ENCODE results near the gene ADAMTS7. TPM values are rescaled to one million over a fixed set of nuclear protein-coding genes. Genes with fewer than 3 reads are reported as not detected.
"Not testable (repeated sequence)": the region's sequence is repeated elsewhere in the genome, so short reads cannot be mapped to it uniquely, and the experiment has no call there.

The ADAMTS7 gene
- total RNA-seq, 1 experiment from 2014 or later, result 10.7 TPM

DNA sequence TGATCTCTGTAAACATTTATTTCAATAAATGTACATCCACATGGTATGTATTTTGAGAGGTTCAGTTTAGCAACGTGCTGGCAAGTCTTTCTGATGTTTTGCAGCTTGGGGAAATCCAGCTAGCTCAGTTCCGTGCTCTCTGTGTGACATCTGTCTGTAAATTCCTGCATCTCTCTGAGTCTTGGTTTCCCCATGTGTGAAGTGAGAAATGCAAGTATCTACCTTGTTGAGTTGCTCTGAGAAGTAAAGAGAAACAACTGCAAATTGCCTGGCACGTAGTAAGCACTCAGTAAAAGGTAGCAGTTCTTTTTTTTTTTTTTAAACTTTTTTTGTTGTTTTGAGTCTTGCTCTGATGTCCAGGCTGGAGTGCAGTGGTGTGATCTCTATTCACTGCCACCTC lies 31.3 kb upstream of the ADAMTS7 start:
- Mint-ChIP-seq H3K27me3 (ENCODE audit: insufficient read depth, unreplicated experiment) (no peaks in the 10 kb centered on the region), H3K4me1 (ENCODE audit: insufficient read depth, unreplicated experiment) (no peaks in the 10 kb centered on the region), H3K4me3 (ENCODE audit: unreplicated experiment) (no peak overlapping the region), H3K36me3 (ENCODE audit: insufficient read depth, unreplicated experiment) (no peaks in the 10 kb centered on the region), H3K9me3 (ENCODE audit: unreplicated experiment) (no peaks in the 10 kb centered on the region), H3K27ac (ENCODE audit: low read depth, unreplicated experiment) (no peak overlapping the region)
- TF ChIP-seq, protein P1, sequence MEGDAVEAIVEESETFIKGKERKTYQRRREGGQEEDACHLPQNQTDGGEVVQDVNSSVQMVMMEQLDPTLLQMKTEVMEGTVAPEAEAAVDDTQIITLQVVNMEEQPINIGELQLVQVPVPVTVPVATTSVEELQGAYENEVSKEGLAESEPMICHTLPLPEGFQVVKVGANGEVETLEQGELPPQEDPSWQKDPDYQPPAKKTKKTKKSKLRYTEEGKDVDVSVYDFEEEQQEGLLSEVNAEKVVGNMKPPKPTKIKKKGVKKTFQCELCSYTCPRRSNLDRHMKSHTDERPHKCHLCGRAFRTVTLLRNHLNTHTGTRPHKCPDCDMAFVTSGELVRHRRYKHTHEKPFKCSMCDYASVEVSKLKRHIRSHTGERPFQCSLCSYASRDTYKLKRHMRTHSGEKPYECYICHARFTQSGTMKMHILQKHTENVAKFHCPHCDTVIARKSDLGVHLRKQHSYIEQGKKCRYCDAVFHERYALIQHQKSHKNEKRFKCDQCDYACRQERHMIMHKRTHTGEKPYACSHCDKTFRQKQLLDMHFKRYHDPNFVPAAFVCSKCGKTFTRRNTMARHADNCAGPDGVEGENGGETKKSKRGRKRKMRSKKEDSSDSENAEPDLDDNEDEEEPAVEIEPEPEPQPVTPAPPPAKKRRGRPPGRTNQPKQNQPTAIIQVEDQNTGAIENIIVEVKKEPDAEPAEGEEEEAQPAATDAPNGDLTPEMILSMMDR (IDR thresholded peaks at IDR 0.05; ENCODE audit: unreplicated experiment), result no peak
- DNase-seq (ENCODE audit: unreplicated experiment), result no peak
- intact Hi-C loops (cut with micrococcal nuclease), result no loop called here
- ChIA-PET CTCF (interaction anchor here (1.2 kb wide), 2 partner anchors 30 to 92 kb away, joined by 3 to 4 read pairs; no protein-coding TSS in a partner anchor), POLR2A (no interaction called here)
- no TSS peak for BruUV-seq (replicated peaks)

DNA sequence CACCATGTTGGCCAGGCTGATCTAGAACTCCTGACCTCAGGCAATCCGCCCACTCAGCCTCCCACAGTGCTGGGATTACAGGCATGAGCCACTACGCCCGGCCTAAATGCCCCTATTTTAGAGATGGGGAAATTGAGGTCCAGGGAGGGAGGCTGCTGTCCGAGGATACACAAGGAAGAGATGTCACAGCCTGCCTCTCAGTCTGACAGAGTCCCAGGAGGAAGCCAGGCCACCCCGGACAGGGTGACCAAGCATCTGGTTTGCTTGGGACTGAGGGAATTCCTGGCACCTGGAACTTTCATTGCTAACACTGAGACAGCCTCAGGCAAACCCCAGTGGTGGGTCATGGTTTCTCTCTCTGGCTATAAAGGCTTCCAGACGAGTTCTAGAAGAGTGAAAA lies 30.6 kb upstream of the ADAMTS7 start:
- POLR2A ChIA-PET, result no interaction called here
- intact Hi-C loops (cut with micrococcal nuclease), result no loop called here
- no peaks in the 10 kb centered on the region for H3K36me3 Mint-ChIP-seq (ENCODE audit: insufficient read depth, unreplicated experiment)
- TF ChIP-seq, protein P1 (IDR thresholded peaks at IDR 0.05; ENCODE audit: unreplicated experiment), result no peak
- H3K9me3 Mint-ChIP-seq (ENCODE audit: unreplicated experiment), result no peaks in the 10 kb centered on the region
- no peak overlapping the region for H3K27ac Mint-ChIP-seq (ENCODE audit: low read depth, unreplicated experiment)
- no peak for DNase-seq (ENCODE audit: unreplicated experiment)
- H3K4me3 Mint-ChIP-seq (ENCODE audit: unreplicated experiment), result no peak overlapping the region
- H3K27me3 Mint-ChIP-seq (ENCODE audit: insufficient read depth, unreplicated experiment), result no peaks in the 10 kb centered on the region
- H3K4me1 Mint-ChIP-seq (ENCODE audit: insufficient read depth, unreplicated experiment), result no peaks in the 10 kb centered on the region
- CTCF ChIA-PET, result interaction anchor here (1.2 kb wide), 1 partner anchor 30 kb away, joined by 3 read pairs; no protein-coding TSS in a partner anchor
- no TSS peak for BruUV-seq (replicated peaks)

DNA sequence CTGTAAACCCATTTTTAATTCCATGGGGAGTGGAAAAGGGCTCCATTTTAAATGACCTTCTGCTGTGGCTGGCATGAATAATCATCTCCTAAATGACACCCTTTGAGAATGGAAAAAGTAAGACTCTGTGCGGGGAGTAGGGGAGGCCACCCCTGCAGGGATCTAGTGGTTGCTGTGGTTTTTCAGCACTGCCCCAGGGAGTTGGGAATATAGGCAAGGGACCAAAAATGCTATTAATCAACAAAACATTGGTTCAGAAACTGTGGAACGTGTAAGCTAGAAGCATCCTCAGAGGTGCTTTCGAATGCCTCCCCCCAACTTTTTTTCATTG lies 30.1 kb upstream of the ADAMTS7 start:
- Mint-ChIP-seq H3K4me3 (ENCODE audit: unreplicated experiment) (no peak overlapping the region), H3K9me3 (ENCODE audit: unreplicated experiment) (no peaks in the 10 kb centered on the region), H3K4me1 (ENCODE audit: insufficient read depth, unreplicated experiment) (no peaks in the 10 kb centered on the region), H3K27me3 (ENCODE audit: insufficient read depth, unreplicated experiment) (no peaks in the 10 kb centered on the region), H3K36me3 (ENCODE audit: insufficient read depth, unreplicated experiment) (no peaks in the 10 kb centered on the region), H3K27ac (ENCODE audit: low read depth, unreplicated experiment) (no peak overlapping the region)
- DNase-seq (ENCODE audit: unreplicated experiment), result no peak
- CTCF ChIA-PET, result interaction anchor here (1.2 kb wide), 1 partner anchor 29 kb away, joined by 3 read pairs; no protein-coding TSS in a partner anchor
- intact Hi-C loops (cut with micrococcal nuclease), result no loop called here
- POLR2A ChIA-PET, result no interaction called here
- TF ChIP-seq, protein P1 (IDR thresholded peaks at IDR 0.05; ENCODE audit: unreplicated experiment), result no peak
- no TSS peak for BruUV-seq (replicated peaks)

DNA sequence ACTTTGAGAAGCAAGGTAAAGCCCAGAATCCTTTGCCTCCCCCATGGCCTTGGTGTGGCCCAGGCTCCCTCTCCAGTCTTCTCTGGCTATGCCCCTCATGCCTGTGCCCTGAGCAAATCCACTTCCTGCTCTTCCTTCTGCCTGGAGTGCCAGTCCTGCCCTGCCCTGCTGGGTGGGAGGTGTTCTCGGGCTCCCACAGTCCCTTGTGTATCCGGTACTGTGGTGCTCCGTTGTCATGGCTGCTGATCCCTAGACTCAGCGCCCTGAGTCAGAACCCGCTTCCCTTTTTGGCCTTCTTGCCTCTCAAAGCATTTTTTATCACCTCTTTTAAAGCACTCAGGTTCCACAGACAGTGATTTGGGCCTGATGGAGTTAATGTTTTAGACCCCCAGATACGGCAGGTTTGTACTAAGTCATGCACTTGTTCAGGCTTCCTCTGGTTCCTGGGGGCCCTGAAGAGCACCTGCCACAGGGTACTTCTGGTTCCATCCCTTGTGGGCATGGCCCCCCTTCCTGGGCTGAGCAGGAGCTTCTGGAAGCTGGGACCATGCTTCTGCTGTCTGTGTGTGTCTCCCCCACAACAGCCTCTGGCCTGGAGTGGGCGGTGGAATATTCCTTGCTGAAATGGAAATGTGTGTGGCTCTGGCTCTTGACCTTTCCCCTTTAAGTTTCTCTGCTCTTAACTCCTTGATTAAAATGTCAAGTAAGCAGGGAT lies 29.6 kb upstream of the ADAMTS7 start:
- H3K27me3 Mint-ChIP-seq (ENCODE audit: insufficient read depth, unreplicated experiment), result no peaks in the 10 kb centered on the region
- ChIA-PET CTCF (no interaction called here), POLR2A (no interaction called here)
- TF ChIP-seq, protein P1 (IDR thresholded peaks at IDR 0.05; ENCODE audit: unreplicated experiment), result no peak
- no TSS peak for BruUV-seq (replicated peaks)
- no peak overlapping the region for H3K4me3 Mint-ChIP-seq (ENCODE audit: unreplicated experiment)
- no peaks in the 10 kb centered on the region for H3K9me3 Mint-ChIP-seq (ENCODE audit: unreplicated experiment)
- no peak overlapping the region for H3K27ac Mint-ChIP-seq (ENCODE audit: low read depth, unreplicated experiment)
- intact Hi-C loops (cut with micrococcal nuclease), result no loop called here
- no peak for DNase-seq (ENCODE audit: unreplicated experiment)
- no peaks in the 10 kb centered on the region for H3K4me1 Mint-ChIP-seq (ENCODE audit: insufficient read depth, unreplicated experiment)
- no peaks in the 10 kb centered on the region for H3K36me3 Mint-ChIP-seq (ENCODE audit: insufficient read depth, unreplicated experiment)

DNA sequence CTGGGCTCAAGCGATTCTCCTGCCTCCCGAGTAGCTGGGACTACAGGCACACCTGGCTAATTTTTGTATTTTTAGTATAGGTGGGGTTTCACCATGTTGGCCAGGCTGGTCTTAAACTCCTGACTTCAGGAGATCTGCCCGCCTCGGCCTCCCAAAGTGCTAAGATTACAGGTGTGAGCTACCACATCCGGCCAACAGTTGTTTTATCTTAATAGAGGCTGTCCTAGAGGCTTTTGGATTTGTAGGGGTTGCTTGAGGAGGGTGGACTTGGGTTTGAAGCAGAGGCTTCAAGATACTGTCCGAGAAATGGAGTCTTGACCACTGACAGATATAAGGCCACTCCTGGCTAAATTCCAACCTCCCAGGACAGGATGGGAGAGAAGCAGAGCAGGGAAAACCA lies 27.9 kb upstream of the ADAMTS7 start:
- H3K27me3 Mint-ChIP-seq (ENCODE audit: insufficient read depth, unreplicated experiment); BruUV-seq (replicated peaks); H3K36me3 Mint-ChIP-seq (ENCODE audit: insufficient read depth, unreplicated experiment); H3K27ac Mint-ChIP-seq (ENCODE audit: low read depth, unreplicated experiment); DNase-seq (ENCODE audit: unreplicated experiment); H3K4me3 Mint-ChIP-seq (ENCODE audit: unreplicated experiment); H3K4me1 Mint-ChIP-seq (ENCODE audit: insufficient read depth, unreplicated experiment); H3K9me3 Mint-ChIP-seq (ENCODE audit: unreplicated experiment); intact Hi-C loops (cut with micrococcal nuclease): not testable (repeated sequence)
- CTCF ChIA-PET, result interaction anchor here (1.2 kb wide), 1 partner anchor 87 kb away, joined by 3 read pairs; no protein-coding TSS in a partner anchor
- POLR2A ChIA-PET, result interaction anchor here (0.7 to 1.2 kb wide), 2 partner anchors 19 to 398 kb away, joined by 3 read pairs; no protein-coding TSS in a partner anchor

Measured in MCF 10A (cell line).